GM12892 (cell line): ENCODE measurements around the gene ZNF560.

Experiments used
- POLR2A ChIP-seq: IDR thresholded peaks from 2 replicates; pipeline ENCODE4 v1.6.1; 2011; ENCODE audit warnings: low read depth, low read length, control low read depth
- POLR2AphosphoS5 ChIP-seq: IDR thresholded peaks from 2 replicates; pipeline ENCODE4 v1.6.1; 2011; ENCODE audit warnings: low read depth, low read length, control low read depth

DNA sequence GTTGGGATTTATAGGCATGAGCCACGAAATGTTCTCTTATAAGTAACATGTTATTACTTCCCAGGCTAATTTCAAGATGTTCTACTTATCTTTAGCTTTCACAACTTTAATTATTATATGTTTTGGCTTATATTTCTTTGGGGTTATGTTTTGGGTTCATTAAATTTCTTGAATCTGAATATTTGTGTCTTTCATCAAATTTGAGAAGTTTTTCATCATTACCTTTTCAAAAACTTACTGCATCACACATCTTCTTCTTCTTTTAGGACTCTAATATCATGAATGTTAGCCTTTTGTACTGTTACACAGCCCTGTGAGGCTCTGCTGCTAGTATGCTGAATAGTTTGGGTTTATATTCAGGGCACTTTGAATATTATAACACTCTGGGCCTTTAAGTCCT is 53.4 kb downstream of the ZNF560 start:
- TF ChIP-seq POLR2A: no peak
- no peak for TF ChIP-seq POLR2AphosphoS5
